RWPE1 (cell line): ENCODE data around the gene UBXN2A.
A peak's percentile ranks its signal among the peaks of the same experiment; 100 is the strongest.

ENCODE experiments used
- CTCF ChIA-PET: fragments of 350-600 bp; sonication (Branson Sonifier 250); formaldehyde crosslinking; extraction: SDS; loops from one replicate; lab custom pipeline; 2021; lab: Yijun Ruan, JAX
- POLR2A ChIA-PET: fragments of 400-600 bp; formaldehyde crosslinking; extraction: SDS; loops from one replicate; lab custom pipeline; 2020; ENCODE audit warnings: antibody characterized with exemption; ENCODE audit not compliant: low non-redundant PET; lab: Yijun Ruan, JAX
- DNase-seq: peaks from one replicate; pipeline ENCODE4 v3.0.0; 2012; ENCODE audit warnings: low spot score
- H3K27ac ChIP-seq: fragments of 450-650 bp; 2 replicates; pipeline ENCODE4 v1.5.1; 2017
- CTCF ChIP-seq: fragments of 450-650 bp; conservative IDR thresholded peaks from 2 replicates; pipeline ENCODE4 v1.5.1; 2017; ENCODE audit warnings: low read depth, mild to moderate bottlenecking

The UBXN2A gene

DNA sequence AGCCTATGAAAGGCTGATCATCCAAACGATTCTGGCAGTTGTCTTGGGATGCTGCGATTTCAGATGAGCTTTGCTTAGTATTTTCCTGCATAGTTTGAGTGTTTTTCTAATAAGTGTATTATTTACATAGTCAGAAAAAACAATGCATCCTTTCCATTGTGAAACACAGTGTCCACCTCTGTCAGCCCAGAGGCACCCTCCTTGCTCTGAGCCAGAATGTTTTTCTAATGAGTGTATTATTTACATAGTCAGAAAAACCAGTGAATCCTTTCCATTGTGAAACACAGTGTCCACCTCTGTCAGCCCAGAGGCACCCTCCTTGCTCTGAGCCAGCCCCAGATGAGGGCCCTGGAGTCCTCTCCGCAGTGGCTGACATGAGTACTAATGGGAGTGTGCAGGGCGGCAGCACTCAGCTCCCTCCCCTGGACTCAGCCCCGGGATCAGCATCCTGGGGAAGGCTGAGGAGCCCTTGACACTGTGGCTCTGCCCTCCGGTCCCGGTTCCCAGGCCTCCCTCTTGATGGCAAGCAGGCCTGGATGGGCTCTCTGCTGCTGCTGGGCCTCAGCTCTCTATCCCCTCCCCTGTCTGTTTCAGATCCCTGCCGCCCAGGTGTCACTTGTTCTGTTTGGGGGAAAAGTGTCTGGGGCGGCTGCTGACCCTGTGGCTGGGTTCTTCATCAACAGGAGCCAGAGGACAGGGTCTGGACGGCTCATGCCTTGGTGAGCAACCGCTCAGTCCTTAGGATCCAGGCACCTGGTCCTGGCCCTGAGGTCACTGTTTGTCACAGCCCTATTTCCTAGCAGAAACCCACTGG, 75.5 kb downstream of the UBXN2A start:
- ChIA-PET CTCF (interaction anchor here (0.5 to 0.8 kb wide), 2 partner anchors 9 to 1152 kb away, joined by 3 to 5 read pairs; no protein-coding TSS in a partner anchor), POLR2A (no interaction called here)
- TF ChIP-seq CTCF = no peak
- peak overlapping the region; percentile 70 for H3K27ac ChIP-seq
- peak; percentile 63 for DNase-seq

GRCh38 chr2:24016376-24016761, 76.1 kb downstream of the UBXN2A start:
- TF ChIP-seq CTCF = no peak
- POLR2A ChIA-PET = interaction anchor here (0.5 kb wide), 1 partner anchor 18 kb away, joined by 3 read pairs; no protein-coding TSS in a partner anchor
- peak overlapping the region; percentile 70 for H3K27ac ChIP-seq
- CTCF ChIA-PET = no interaction called here
- DNase-seq = no peak

DNA sequence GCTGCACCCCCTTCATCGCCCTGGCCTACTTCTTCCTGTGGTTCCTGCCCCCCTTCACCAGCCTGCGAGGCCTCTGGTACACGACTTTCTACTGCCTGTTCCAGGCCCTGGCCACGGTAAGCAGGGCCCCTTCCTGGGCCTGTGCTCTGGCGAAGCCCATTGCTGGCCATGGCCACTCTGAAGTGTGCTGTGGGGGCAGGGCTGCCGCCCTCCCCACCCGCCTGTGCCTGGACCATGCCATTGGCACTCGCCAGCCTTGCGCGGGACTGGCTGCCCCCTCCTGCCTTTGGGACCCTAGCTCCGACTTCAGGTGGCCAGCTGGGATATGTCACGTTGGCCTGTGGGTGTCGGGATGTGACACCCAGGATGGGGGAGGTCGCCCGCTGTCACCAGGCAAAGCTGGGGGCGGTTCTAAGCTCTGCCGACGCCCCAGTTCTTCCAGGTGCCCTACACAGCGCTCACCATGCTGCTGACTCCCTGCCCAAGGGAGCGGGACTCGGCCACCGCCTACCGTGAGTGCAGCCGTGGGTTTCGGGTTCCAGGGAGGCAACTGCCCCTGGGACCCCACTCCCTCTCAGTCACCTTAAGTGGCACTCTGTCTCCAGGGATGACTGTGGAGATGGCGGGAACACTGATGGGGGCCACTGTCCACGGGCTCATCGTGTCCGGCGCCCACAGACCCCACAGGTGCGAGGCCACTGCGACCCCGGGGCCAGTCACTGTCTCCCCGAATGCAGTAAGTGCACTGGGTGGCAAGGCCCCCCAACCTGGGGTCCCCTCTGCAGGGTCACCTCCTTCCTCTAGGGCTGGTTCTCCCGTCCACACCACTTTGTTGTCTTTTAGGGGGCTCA, 76.8 kb downstream of the UBXN2A start:
- no peak for DNase-seq
- ChIA-PET CTCF (no interaction called here), POLR2A (interaction anchor here (0.5 kb wide), 1 partner anchor 18 kb away, joined by 3 read pairs; no protein-coding TSS in a partner anchor)
- TF ChIP-seq CTCF = no peak
- no peak overlapping the region for H3K27ac ChIP-seq

DNA sequence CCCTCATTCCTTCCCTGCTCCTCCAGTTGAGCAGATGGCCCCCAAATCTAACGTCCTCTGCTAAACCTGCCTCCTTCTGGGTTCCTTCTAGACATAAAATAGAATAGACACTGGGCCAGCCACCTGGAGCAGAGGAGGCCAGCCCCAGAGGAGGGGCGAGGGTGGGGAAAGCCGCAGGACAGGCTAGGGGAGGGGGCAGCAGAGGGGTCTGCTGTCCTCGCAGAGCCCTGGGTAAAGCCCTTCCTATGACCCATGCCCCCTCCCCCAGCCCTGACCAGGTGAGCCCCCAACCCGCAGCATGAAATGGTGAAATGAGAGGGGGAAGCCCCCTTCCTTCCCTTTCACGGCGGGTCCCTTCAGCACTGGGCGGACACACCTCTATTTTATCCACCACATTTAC, 77.4 kb downstream of the UBXN2A start:
- POLR2A ChIA-PET = no interaction called here
- no peak for TF ChIP-seq CTCF
- no peak overlapping the region for H3K27ac ChIP-seq
- CTCF ChIA-PET = no interaction called here
- no peak for DNase-seq

DNA sequence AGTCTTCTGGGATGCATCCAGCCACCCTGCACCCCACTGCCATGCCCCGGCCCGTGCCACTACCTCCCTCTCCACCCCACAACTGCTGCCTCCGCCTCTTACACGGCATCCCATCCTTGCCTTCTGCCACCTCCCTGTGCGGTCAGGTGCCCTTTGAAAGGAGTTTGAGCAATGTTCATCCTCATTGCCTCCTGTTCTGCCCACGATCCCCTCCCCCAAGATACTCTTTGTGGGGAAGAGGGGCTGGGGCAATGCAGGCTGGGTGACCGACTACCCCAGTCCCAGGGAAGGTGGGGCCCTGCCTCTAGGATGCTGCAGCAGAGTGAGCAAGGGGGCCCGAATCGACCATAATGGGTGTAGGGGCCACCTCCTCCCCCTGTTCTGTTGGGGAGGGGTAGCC, 78.0 kb downstream of the UBXN2A start:
- POLR2A ChIA-PET = no interaction called here
- CTCF ChIA-PET = no interaction called here
- DNase-seq = no peak
- no peak overlapping the region for H3K27ac ChIP-seq
- no peak for TF ChIP-seq CTCF

DNA sequence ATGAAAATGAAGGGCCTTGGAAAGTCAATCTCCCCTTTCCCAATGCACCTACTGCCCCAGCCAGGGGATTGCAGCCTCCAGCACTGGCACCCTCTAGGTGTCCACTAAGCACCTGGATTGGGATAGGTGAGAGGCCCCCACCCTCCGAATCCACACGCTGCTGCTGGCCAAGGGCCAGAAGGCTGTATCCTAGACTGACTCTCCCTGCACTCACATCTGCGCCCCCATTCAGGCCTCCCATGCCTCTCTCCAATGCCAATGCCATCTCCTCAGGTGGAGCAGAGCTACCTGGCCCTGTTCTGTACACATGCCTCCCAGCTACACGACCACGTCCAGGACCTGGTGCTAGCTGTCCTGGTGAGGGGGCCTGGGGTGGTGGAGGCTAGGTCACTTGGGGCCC, 79.5 kb downstream of the UBXN2A start:
- TF ChIP-seq CTCF = no peak
- CTCF ChIA-PET = no interaction called here
- DNase-seq = no peak
- H3K27ac ChIP-seq = no peak overlapping the region
- POLR2A ChIA-PET = no interaction called here
